ENCODE results near the gene LPAR6. TPM values are rescaled to one million over a fixed set of nuclear protein-coding genes. Genes with fewer than 3 reads are reported as not detected.
"Not testable (repeated sequence)": the region's sequence is repeated elsewhere in the genome, so short reads cannot be mapped to it uniquely, and the experiment has no call there.

Gene LPAR6
- total and polyA plus RNA-seq, 4 experiments from 2014 or later, result 69.1 to 134 (median 90.1) TPM

GRCh38 chr13:48422003-48422402 lies 9.1 kb upstream of the LPAR6 start:
- CTCF ChIA-PET (ENCODE audit: partially characterized antibody), result not testable (repeated sequence)

GRCh38 chr13:48415516-48415915 lies 2.6 kb upstream of the LPAR6 start:
- no peaks in the 10 kb centered on the region for H3K36me3 ChIP-seq (ENCODE audit: insufficient read depth, low read length)
- Mint-ChIP-seq H3K9me3 (peaks cover 0 to 8% (median 3%) of the 10 kb centered on the region in 8 donors), H3K36me3 (peaks cover 21 to 31% of the 10 kb centered on the region in 2 donors), H3K27me3 (no peaks in the 10 kb centered on the region), H3K27ac (peak overlapping the region in 4 of 7 donors; percentile 15 to 75 (median 59)), H3K4me3 (peak overlapping the region in 7 of 8 donors; percentile 36 to 80 (median 69)), H3K4me1 (peaks cover 9 to 28% (median 19%) of the 10 kb centered on the region in 4 donors)
- no peak for DNase-seq
- CTCF ChIA-PET (ENCODE audit: partially characterized antibody), result no interaction called here
- H3K4me1 ChIP-seq (ENCODE audit: insufficient read depth, low read length), result peaks cover 29% of the 10 kb centered on the region
- H3K27me3 ChIP-seq (ENCODE audit: insufficient read depth, low read length), result no peaks in the 10 kb centered on the region
- no peak overlapping the region for H3K27ac ChIP-seq (ENCODE audit: low read depth, low read length)
- POLR2A ChIA-PET (ENCODE audit: partially characterized antibody), result interaction anchor here (4.0 kb wide), 1 partner anchor 118 kb away, joined by 53 read pairs; the partner anchor contains the start of gene RCBTB2
- no peak overlapping the region for H3K4me3 ChIP-seq (ENCODE audit: low read length in 2 of 2)
- H3K9me3 ChIP-seq (ENCODE audit: control insufficient read depth in 1 of 2, low read length in 2 of 2), result no peaks in the 10 kb centered on the region
- intact Hi-C loops (cut with micrococcal nuclease), result no loop called here

More at GRCh38 chr13:48422003-48422402, 9.1 kb upstream of the LPAR6 start:
- intact Hi-C loops (cut with micrococcal nuclease); H3K4me1 ChIP-seq (ENCODE audit: insufficient read depth, low read length); H3K27me3 ChIP-seq (ENCODE audit: insufficient read depth, low read length); H3K4me3 ChIP-seq (ENCODE audit: low read length in 2 of 2); DNase-seq; H3K27me3 Mint-ChIP-seq; H3K27ac ChIP-seq (ENCODE audit: low read depth, low read length); H3K9me3 ChIP-seq (ENCODE audit: control insufficient read depth in 1 of 2, low read length in 2 of 2); H3K36me3 ChIP-seq (ENCODE audit: insufficient read depth, low read length); POLR2A ChIA-PET (ENCODE audit: partially characterized antibody): not testable (repeated sequence)
- Mint-ChIP-seq H3K9me3 (peaks cover 0 to 11% (median 5%) of the 10 kb centered on the region in 8 donors), H3K27ac (peak overlapping the region in 1 of 7 donors; percentile 27), H3K4me3 (peak overlapping the region in 1 of 8 donors; percentile 16), H3K36me3 (peaks cover 9 to 17% of the 10 kb centered on the region in 2 donors), H3K4me1 (peaks cover 0 to 12% (median 8%) of the 10 kb centered on the region in 4 donors)

GRCh38 chr13:48414501-48414900 lies 1.6 kb upstream of the LPAR6 start:
- Mint-ChIP-seq H3K4me1 (peaks cover 12 to 38% (median 27%) of the 10 kb centered on the region in 4 donors), H3K27ac (peak overlapping the region in 6 of 7 donors; percentile 19 to 79 (median 47)), H3K36me3 (peaks cover 28 to 35% of the 10 kb centered on the region in 2 donors), H3K9me3 (peaks cover 0 to 8% (median 0%) of the 10 kb centered on the region in 8 donors), H3K27me3 (no peaks in the 10 kb centered on the region), H3K4me3 (peak overlapping the region in 7 of 8 donors; percentile 43 to 73 (median 61))
- Histone ChIP-seq H3K9me3 (ENCODE audit: control insufficient read depth in 1 of 2, low read length in 2 of 2) (no peaks in the 10 kb centered on the region), H3K4me3 (ENCODE audit: low read length in 2 of 2) (no peak overlapping the region), H3K27me3 (ENCODE audit: insufficient read depth, low read length) (no peaks in the 10 kb centered on the region), H3K27ac (ENCODE audit: low read depth, low read length) (no peak overlapping the region), H3K36me3 (ENCODE audit: insufficient read depth, low read length) (no peaks in the 10 kb centered on the region), H3K4me1 (ENCODE audit: insufficient read depth, low read length) (peaks cover 36% of the 10 kb centered on the region)
- DNase-seq, result no peak
- POLR2A ChIA-PET (ENCODE audit: partially characterized antibody), result interaction anchor here (0.9 to 4.0 kb wide), 7 partner anchors 12 to 164 kb away, joined by 3 to 53 read pairs (median 19); partner anchors contain the start of gene RCBTB2
- CTCF ChIA-PET (ENCODE audit: partially characterized antibody), result interaction anchor here (1.9 to 2.0 kb wide), 2 partner anchors 91 to 166 kb away, joined by 6 to 9 read pairs; no protein-coding TSS in a partner anchor
- intact Hi-C loops (cut with micrococcal nuclease), result loop anchor here (5.0 kb wide), 1 partner anchor 33 kb away; no protein-coding TSS in a partner anchor

DNA sequence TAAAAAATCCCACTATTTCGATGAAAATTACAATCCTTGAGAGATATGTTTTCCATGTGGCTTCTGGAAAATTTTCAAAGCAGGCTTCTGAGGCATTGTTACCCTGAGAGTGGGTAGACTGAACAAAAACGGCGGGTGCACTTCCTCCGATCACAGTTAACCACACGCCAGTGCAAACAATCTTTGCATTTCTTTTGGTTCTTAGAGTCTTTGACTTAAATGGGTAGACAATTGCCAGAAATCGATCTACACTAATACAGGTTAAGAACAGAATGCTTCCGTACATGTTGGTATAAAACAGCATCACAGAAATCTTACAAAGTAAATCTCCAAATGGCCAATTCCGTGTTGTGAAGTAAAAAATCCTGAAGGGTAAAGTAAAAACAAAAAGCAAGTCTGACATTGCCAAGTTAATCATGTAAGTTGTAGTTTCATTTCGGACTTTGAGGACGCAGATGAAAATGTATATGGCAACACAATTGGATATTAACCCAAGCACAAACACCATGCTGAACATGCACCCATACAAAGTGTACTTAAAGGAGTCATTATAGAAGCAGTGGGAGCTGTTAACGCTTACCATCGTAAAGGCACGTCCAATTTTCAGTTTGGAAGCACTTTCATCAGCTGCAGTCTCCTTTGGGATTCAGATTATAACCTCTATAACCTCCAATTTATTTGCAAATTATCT lies 927 bp downstream of the LPAR6 start:
- Histone ChIP-seq H3K36me3 (ENCODE audit: insufficient read depth, low read length) (no peaks in the 10 kb centered on the region), H3K27ac (ENCODE audit: low read depth, low read length) (peak overlapping the region; percentile 84), H3K9me3 (ENCODE audit: control insufficient read depth in 1 of 2, low read length in 2 of 2) (no peaks in the 10 kb centered on the region), H3K27me3 (ENCODE audit: insufficient read depth, low read length) (no peaks in the 10 kb centered on the region), H3K4me3 (ENCODE audit: low read length in 2 of 2) (peak overlapping the region; percentile 67 to 90), H3K4me1 (ENCODE audit: insufficient read depth, low read length) (peaks cover 59% of the 10 kb centered on the region)
- intact Hi-C loops (cut with micrococcal nuclease), result loop anchor here (1.0 to 5.0 kb wide), 3 partner anchors 9 to 93 kb away; no protein-coding TSS in a partner anchor
- H3K36me3 Mint-ChIP-seq, result peaks cover 19 to 35% of the 10 kb centered on the region in 2 donors
- H3K4me1 Mint-ChIP-seq, result peaks cover 22 to 50% (median 41%) of the 10 kb centered on the region in 4 donors
- peak; percentile 29 to 49 (median 40) for DNase-seq
- H3K27me3 Mint-ChIP-seq, result no peaks in the 10 kb centered on the region
- peak overlapping the region; percentile 89 to 100 (median 98) for H3K4me3 Mint-ChIP-seq
- CTCF ChIA-PET (ENCODE audit: partially characterized antibody), result interaction anchor here (0.6 to 2.1 kb wide), 7 partner anchors 9 to 158 kb away, joined by 3 to 5 read pairs (median 3); no protein-coding TSS in a partner anchor
- no peaks in the 10 kb centered on the region for H3K9me3 Mint-ChIP-seq
- peak overlapping the region; percentile 92 to 99 (median 97) for H3K27ac Mint-ChIP-seq
- POLR2A ChIA-PET (ENCODE audit: partially characterized antibody), result interaction anchor here (0.6 to 4.0 kb wide), 17 partner anchors 9 to 563 kb away, joined by 3 to 53 read pairs (median 5); partner anchors contain the start of gene RCBTB2

DNA sequence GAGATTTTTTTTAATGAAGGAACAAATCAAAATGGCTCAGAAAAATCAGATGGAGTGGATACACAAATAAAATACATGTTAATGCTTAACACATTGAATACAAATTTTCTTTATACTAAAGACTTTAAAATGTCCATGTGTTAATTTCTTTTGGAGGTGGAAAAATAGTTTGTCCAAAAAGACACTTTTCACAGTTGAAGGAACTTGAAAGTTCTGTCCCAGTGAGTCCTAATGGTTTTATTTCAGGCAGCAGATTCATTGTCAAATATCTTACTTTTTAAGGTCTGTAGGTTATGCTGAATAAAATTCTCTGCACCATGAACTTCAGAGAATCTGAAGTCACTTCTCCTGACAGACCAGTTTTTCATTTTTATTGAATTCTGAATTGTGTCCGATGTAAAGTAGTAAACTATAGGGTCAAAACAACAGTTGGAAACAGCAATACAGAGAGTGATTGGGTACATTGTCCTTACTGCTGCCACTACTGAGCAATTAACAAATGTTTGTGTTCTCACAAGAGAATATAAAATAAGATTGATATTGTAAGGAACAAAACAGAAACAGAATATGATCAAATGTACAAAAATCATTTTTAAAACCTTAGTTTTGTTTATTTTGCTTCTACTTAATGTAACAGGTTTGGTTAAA lies 1.6 kb downstream of the LPAR6 start:
- no peaks in the 10 kb centered on the region for H3K27me3 ChIP-seq (ENCODE audit: insufficient read depth, low read length)
- peaks cover 66% of the 10 kb centered on the region for H3K4me1 ChIP-seq (ENCODE audit: insufficient read depth, low read length)
- Mint-ChIP-seq H3K4me3 (peak overlapping the region; percentile 89 to 100 (median 98)), H3K36me3 (peaks cover 19 to 37% of the 10 kb centered on the region in 2 donors), H3K27me3 (no peaks in the 10 kb centered on the region), H3K4me1 (peaks cover 28 to 55% (median 44%) of the 10 kb centered on the region in 4 donors), H3K27ac (peak overlapping the region; percentile 92 to 99 (median 97)), H3K9me3 (no peaks in the 10 kb centered on the region)
- DNase-seq, result no peak
- intact Hi-C loops (cut with micrococcal nuclease), result loop anchor here (1.0 to 5.0 kb wide), 3 partner anchors 8 to 94 kb away; no protein-coding TSS in a partner anchor
- ChIA-PET POLR2A (ENCODE audit: partially characterized antibody) (interaction anchor here (3.7 kb wide), 1 partner anchor 95 kb away, joined by 21 read pairs; no protein-coding TSS in a partner anchor), CTCF (ENCODE audit: partially characterized antibody) (no interaction called here)
- no peaks in the 10 kb centered on the region for H3K9me3 ChIP-seq (ENCODE audit: control insufficient read depth in 1 of 2, low read length in 2 of 2)
- H3K4me3 ChIP-seq (ENCODE audit: low read length in 2 of 2), result peak overlapping the region; percentile 67 to 90
- H3K36me3 ChIP-seq (ENCODE audit: insufficient read depth, low read length), result no peaks in the 10 kb centered on the region
- peak overlapping the region; percentile 84 for H3K27ac ChIP-seq (ENCODE audit: low read depth, low read length)

- CTCF ChIA-PET (ENCODE audit: partially characterized antibody), result no interaction called here
- Mint-ChIP-seq H3K27ac (peak overlapping the region; percentile 81 to 95 (median 91)), H3K27me3 (no peaks in the 10 kb centered on the region), H3K36me3 (peaks cover 13 to 39% of the 10 kb centered on the region in 2 donors), H3K4me1 (peaks cover 35 to 60% (median 49%) of the 10 kb centered on the region in 4 donors), H3K9me3 (no peaks in the 10 kb centered on the region), H3K4me3 (peak overlapping the region; percentile 83 to 98 (median 92))
- Histone ChIP-seq H3K27ac (ENCODE audit: low read depth, low read length) (peak overlapping the region; percentile 84), H3K4me1 (ENCODE audit: insufficient read depth, low read length) (peaks cover 68% of the 10 kb centered on the region), H3K27me3 (ENCODE audit: insufficient read depth, low read length) (no peaks in the 10 kb centered on the region), H3K36me3 (ENCODE audit: insufficient read depth, low read length) (no peaks in the 10 kb centered on the region), H3K4me3 (ENCODE audit: low read length in 2 of 2) (peak overlapping the region; percentile 59 to 90), H3K9me3 (ENCODE audit: control insufficient read depth in 1 of 2, low read length in 2 of 2) (no peaks in the 10 kb centered on the region)
- POLR2A ChIA-PET (ENCODE audit: partially characterized antibody), result interaction anchor here (2.6 kb wide), 1 partner anchor 82 kb away, joined by 7 read pairs; no protein-coding TSS in a partner anchor
- DNase-seq, result peak in 2 of 5 donors; percentile 24 to 30
- intact Hi-C loops (cut with micrococcal nuclease), result loop anchor here (5.0 kb wide), 1 partner anchor 37 kb away; no protein-coding TSS in a partner anchor
Observed at GRCh38 chr13:48410199-48410598, 2.7 kb downstream of the LPAR6 start.

Measured in CD4-positive, alpha-beta memory T cell (primary cell).